HL-60 (cell line): ENCODE results near the gene FAM174C.

Experiments
- DNase-seq, 2 experiments: peaks; one replicate each; pipeline ENCODE4 v3.0.0-alpha.2; 2010 to 2020; ENCODE audit warnings: low read depth in 1 of 2, low spot score in 1 of 2
- H3K27ac ChIP-seq: fragments of 250-450 bp; sonication (Bioruptor Pico); replicated peaks from 2 replicates; pipeline ENCODE4 v1.5.1; 2020; ENCODE audit warnings: mild to moderate bottlenecking, moderate library complexity
- H3K27me3 ChIP-seq: fragments of 250-450 bp; sonication (Bioruptor Pico); 2 replicates; pipeline ENCODE4 v1.5.1; 2021; ENCODE audit warnings: mild to moderate bottlenecking, moderate library complexity; ENCODE audit not compliant: insufficient read depth, poor library complexity, severe bottlenecking
- H3K4me3 ChIP-seq: replicated peaks from 2 replicates; pipeline ENCODE4 v1.5.1; 2011; ENCODE audit warnings: mild to moderate bottlenecking, control low read depth, low read length; ENCODE audit not compliant: insufficient read depth
- GABPA ChIP-seq: IDR thresholded peaks from 2 replicates; pipeline ENCODE4 v1.6.1; 2012; ENCODE audit warnings: low read depth
- POLR2AphosphoS5 ChIP-seq: IDR thresholded peaks from 2 replicates; pipeline ENCODE4 v1.6.1; 2012; ENCODE audit warnings: low read depth
- SPI1 ChIP-seq: IDR thresholded peaks from 2 replicates; pipeline ENCODE4 v1.6.1; 2012; ENCODE audit warnings: low read depth, mild to moderate bottlenecking, borderline replicate concordance
- TF ChIP-seq, protein P1 (sequence below): IDR thresholded peaks from one replicate; pipeline ENCODE4 v1.5.1; 2011; ENCODE audit warnings: low read length, control low read depth, inconsistent platforms; ENCODE audit not compliant: insufficient read depth
- TF ChIP-seq, protein P2 (sequence below): IDR thresholded peaks from 2 replicates; pipeline ENCODE4 v1.6.1; 2012; ENCODE audit warnings: low read depth; ENCODE audit not compliant: insufficient replicate concordance

The FAM174C gene

DNA sequence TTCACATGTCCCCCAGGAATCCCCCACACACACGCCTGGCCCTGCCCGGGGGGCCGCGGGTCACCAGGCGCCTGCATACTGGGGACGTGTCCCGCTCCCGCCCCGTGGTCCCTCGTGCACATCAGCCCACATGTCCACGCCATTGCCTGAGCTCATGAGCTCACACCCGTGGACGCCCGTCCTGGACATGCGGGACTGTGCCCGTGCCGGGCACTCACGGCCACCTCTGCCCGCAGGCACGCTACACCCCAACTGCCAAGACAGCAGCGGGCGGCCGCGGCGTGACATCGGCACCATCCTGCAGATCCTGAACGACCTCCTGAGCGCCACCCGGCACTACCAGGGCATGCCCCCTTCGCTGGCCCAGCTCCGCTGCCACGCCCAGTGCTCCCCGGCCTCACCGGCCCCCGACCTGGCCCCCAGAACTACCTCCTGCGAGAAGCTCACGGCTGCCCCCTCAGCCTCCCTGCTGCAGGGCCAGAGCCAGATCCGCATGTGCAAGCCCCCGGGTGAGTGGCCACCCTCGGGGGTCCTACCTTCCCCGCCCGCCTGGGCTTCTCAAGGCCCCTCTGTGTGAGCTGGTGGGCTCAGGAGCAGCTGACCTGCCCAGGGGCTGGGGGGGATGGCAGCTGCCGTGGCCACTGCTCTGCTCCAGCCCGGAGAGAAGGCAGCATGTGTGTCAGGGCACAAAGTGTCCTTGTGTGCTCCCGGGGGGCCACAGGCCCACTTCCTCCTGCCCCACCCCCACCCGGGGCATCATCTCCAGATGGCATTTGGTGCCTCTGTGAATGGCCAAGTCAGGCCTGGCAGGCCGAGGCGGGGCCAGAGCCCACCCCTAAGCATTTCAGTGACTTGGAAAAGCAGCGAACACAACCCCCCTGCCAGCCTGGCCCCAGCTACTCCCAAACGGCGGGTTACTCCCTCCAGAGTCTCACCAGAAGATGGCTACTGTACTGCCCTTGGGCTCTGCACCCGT lies 19.9 kb upstream of the FAM174C start:
- DNase-seq = no peak
- H3K27ac ChIP-seq = peak overlapping the region; percentile 23; the same call in 1 of the 2 replicates
- H3K4me3 ChIP-seq = no peak overlapping the region
- no peaks in the 10 kb centered on the region for H3K27me3 ChIP-seq
- TF ChIP-seq, protein P1, sequence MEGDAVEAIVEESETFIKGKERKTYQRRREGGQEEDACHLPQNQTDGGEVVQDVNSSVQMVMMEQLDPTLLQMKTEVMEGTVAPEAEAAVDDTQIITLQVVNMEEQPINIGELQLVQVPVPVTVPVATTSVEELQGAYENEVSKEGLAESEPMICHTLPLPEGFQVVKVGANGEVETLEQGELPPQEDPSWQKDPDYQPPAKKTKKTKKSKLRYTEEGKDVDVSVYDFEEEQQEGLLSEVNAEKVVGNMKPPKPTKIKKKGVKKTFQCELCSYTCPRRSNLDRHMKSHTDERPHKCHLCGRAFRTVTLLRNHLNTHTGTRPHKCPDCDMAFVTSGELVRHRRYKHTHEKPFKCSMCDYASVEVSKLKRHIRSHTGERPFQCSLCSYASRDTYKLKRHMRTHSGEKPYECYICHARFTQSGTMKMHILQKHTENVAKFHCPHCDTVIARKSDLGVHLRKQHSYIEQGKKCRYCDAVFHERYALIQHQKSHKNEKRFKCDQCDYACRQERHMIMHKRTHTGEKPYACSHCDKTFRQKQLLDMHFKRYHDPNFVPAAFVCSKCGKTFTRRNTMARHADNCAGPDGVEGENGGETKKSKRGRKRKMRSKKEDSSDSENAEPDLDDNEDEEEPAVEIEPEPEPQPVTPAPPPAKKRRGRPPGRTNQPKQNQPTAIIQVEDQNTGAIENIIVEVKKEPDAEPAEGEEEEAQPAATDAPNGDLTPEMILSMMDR = no peak

DNA sequence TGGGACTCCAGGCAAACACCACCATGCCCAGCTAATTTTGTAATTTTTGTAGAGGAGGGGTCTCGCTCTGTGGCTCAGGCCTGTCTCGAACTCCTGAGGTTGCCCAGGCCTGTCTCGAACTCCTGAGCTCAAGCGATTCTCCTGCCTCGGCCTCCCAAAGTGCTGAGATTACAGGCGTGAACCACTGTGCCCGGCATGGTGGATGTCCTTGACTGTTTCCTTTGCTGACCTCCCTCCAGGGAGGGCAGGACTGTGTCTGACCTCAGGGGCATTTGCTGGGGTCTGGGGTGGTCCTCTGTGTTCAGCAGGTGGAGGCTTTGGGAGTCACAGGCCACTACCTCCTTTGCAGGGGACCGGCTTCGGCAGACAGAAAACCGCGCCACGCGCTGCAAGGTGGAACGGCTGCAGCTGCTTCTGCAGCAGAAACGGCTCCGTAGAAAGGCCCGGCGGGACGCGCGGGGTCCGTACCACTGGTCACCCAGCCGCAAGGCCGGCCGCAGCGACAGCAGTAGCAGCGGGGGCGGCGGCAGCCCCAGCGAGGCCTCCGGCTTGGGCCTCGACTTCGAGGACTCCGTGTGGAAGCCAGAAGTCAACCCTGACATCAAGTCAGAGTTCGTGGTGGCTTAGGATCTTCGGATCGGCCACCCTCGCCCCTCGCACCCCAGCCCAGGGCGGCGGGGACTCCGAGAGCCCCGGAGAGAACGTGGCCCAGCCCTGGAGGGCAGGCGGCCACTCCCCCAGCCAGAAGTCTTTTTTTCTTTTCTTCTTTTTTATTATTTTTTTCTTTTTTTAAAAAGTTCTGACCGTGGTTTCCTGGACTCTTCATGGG lies 18.5 kb upstream of the FAM174C start:
- Histone ChIP-seq H3K27ac (no peak overlapping the region), H3K27me3 (no peaks in the 10 kb centered on the region), H3K4me3 (no peak overlapping the region)
- TF ChIP-seq, protein P1 = no peak
- TF ChIP-seq GABPA (no peak), POLR2AphosphoS5 (0 out of 2 replicates have a peak, but pooled peaks have one; percentile 4)
- no peak for DNase-seq

DNA sequence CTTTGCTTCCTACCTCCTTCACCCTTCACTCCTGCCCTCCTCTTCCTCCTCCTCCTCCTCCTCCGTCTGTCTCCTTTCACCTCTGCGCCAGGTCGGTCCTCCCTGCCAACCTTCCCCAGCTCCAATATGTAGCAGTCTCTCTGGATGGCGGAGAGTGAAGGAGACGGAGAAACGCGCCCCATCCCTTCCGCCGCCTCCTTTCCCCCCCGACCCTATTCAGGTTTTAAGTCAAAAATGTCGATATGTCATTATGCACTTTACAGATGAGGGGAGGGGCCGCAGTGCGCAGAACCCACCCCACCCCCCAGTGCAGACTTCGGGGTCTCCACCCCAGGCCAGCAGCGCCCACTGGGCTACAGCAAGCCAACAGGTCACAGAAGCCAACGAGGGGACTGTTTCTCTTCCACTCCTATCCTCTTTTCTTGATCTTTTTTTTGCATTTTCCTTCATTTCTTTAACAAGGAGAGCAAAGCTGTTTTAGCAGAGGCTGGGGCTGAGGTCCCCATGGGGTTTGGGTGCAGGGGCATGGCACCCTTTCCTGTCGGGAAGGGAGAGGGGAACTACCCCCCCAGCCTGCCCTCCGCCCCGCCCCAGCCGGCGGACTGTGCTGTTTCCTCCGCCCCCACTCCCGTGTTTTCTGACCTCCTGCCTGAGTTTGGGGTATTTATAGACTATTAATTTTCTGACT lies 17.7 kb upstream of the FAM174C start:
- H3K4me3 ChIP-seq = no peak overlapping the region
- TF ChIP-seq GABPA = no peak
- TF ChIP-seq, protein P2, sequence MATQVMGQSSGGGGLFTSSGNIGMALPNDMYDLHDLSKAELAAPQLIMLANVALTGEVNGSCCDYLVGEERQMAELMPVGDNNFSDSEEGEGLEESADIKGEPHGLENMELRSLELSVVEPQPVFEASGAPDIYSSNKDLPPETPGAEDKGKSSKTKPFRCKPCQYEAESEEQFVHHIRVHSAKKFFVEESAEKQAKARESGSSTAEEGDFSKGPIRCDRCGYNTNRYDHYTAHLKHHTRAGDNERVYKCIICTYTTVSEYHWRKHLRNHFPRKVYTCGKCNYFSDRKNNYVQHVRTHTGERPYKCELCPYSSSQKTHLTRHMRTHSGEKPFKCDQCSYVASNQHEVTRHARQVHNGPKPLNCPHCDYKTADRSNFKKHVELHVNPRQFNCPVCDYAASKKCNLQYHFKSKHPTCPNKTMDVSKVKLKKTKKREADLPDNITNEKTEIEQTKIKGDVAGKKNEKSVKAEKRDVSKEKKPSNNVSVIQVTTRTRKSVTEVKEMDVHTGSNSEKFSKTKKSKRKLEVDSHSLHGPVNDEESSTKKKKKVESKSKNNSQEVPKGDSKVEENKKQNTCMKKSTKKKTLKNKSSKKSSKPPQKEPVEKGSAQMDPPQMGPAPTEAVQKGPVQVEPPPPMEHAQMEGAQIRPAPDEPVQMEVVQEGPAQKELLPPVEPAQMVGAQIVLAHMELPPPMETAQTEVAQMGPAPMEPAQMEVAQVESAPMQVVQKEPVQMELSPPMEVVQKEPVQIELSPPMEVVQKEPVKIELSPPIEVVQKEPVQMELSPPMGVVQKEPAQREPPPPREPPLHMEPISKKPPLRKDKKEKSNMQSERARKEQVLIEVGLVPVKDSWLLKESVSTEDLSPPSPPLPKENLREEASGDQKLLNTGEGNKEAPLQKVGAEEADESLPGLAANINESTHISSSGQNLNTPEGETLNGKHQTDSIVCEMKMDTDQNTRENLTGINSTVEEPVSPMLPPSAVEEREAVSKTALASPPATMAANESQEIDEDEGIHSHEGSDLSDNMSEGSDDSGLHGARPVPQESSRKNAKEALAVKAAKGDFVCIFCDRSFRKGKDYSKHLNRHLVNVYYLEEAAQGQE = no peak
- no peak for TF ChIP-seq SPI1
- TF ChIP-seq POLR2AphosphoS5 = peak; percentile 37; the same call in 1 of the 2 replicates
- TF ChIP-seq, protein P1 = no peak
- H3K27me3 ChIP-seq = no peaks in the 10 kb centered on the region
- peak overlapping the region; percentile 82 for H3K27ac ChIP-seq
- DNase-seq = no peak

DNA sequence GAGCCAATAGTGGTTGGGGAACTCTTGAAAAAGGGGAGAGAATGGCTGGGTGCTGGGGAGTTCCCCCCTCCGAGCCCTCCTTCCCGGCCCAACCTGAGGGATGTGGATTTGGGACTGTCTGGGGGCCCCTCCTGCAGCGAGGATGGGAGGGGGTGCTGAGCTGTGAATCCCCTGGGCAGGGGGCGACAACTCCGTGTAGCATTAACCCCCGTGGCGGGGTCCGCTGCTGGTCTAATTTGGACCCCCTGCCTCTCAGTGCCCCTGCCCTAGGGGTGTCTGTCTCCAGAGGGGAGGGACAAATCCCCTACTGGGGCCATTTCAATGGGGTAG lies 17.2 kb upstream of the FAM174C start:
- no peak for TF ChIP-seq POLR2AphosphoS5
- TF ChIP-seq GABPA = no peak
- TF ChIP-seq, protein P1 = no peak
- no peak for DNase-seq
- H3K27ac ChIP-seq = peak overlapping the region; percentile 82
- H3K4me3 ChIP-seq = no peak overlapping the region
- no peaks in the 10 kb centered on the region for H3K27me3 ChIP-seq
